ENCODE results near the gene HRK. TPM values are rescaled to one million over a fixed set of nuclear protein-coding genes. Genes with fewer than 3 reads are reported as not detected.

Gene HRK
- total RNA-seq, 1 donor from 2014 or later = 2.1 TPM

GRCh38 chr12:116894913-116895312 is 13.7 kb upstream of the HRK start:
- FAIRE-seq = no peak
- H3K9me3 Mint-ChIP-seq (ENCODE audit: unreplicated experiment) = peaks cover 4% of the 10 kb centered on the region
- no peak overlapping the region for H3K4me3 ChIP-seq (ENCODE audit: insufficient read depth, low read depth, low read length)

GRCh38 chr12:116892349-116893140 is 11.3 kb upstream of the HRK start:
- no peak for DNase-seq (ENCODE audit: low read depth)
- H4K20me1 ChIP-seq (ENCODE audit: insufficient read depth, low read length) = no peaks in the 10 kb centered on the region
- TF ChIP-seq, protein P1, sequence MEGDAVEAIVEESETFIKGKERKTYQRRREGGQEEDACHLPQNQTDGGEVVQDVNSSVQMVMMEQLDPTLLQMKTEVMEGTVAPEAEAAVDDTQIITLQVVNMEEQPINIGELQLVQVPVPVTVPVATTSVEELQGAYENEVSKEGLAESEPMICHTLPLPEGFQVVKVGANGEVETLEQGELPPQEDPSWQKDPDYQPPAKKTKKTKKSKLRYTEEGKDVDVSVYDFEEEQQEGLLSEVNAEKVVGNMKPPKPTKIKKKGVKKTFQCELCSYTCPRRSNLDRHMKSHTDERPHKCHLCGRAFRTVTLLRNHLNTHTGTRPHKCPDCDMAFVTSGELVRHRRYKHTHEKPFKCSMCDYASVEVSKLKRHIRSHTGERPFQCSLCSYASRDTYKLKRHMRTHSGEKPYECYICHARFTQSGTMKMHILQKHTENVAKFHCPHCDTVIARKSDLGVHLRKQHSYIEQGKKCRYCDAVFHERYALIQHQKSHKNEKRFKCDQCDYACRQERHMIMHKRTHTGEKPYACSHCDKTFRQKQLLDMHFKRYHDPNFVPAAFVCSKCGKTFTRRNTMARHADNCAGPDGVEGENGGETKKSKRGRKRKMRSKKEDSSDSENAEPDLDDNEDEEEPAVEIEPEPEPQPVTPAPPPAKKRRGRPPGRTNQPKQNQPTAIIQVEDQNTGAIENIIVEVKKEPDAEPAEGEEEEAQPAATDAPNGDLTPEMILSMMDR (IDR thresholded peaks at IDR 0.05; ENCODE audit: insufficient read depth, low read depth, low read length) = no peak
- no peak for TF ChIP-seq EZH2 (IDR thresholded peaks at IDR 0.05; ENCODE audit: insufficient read depth, low read length)

More at GRCh38 chr12:116894913-116895312, 13.7 kb upstream of the HRK start:
- Histone ChIP-seq H3K4me2 (ENCODE audit: low read length) (no peak overlapping the region), H3K9ac (ENCODE audit: low read length) (no peak overlapping the region), H3K9me3 (ENCODE audit: insufficient read depth, low read depth, low read length) (no peaks in the 10 kb centered on the region), H3K36me3 (ENCODE audit: insufficient read depth, low read length) (no peaks in the 10 kb centered on the region), H3K27ac (ENCODE audit: low read depth, low read length) (no peak overlapping the region), H3K27me3 (ENCODE audit: insufficient read depth, low read length) (peaks cover 11% of the 10 kb centered on the region), H4K20me1 (ENCODE audit: insufficient read depth, low read length) (no peaks in the 10 kb centered on the region), H2AFZ (ENCODE audit: low read depth, low read length) (no peak overlapping the region), H3K79me2 (ENCODE audit: insufficient read depth, low read length) (no peaks in the 10 kb centered on the region), H3K4me1 (ENCODE audit: insufficient read depth, low read length) (no peaks in the 10 kb centered on the region)
- Mint-ChIP-seq H3K4me3 (ENCODE audit: unreplicated experiment) (no peak overlapping the region), H3K27ac (ENCODE audit: unreplicated experiment) (no peak overlapping the region), H3K4me1 (ENCODE audit: low read depth, unreplicated experiment) (no peaks in the 10 kb centered on the region), H3K27me3 (ENCODE audit: low read depth, unreplicated experiment) (peaks cover 25% of the 10 kb centered on the region), H3K36me3 (ENCODE audit: low read depth, unreplicated experiment) (no peaks in the 10 kb centered on the region)
- DNase-seq (ENCODE audit: low read depth) = no peak
- TF ChIP-seq, protein P1 (IDR thresholded peaks at IDR 0.05; ENCODE audit: insufficient read depth, low read depth, low read length) = no peak
- no peak for TF ChIP-seq EZH2 (IDR thresholded peaks at IDR 0.05; ENCODE audit: insufficient read depth, low read length)

GRCh38 chr12:116891019-116891418 is 9.8 kb upstream of the HRK start:
- Mint-ChIP-seq H3K4me1 (ENCODE audit: low read depth, unreplicated experiment) (no peaks in the 10 kb centered on the region), H3K9me3 (ENCODE audit: unreplicated experiment) (peaks cover 1% of the 10 kb centered on the region), H3K36me3 (ENCODE audit: low read depth, unreplicated experiment) (no peaks in the 10 kb centered on the region), H3K27ac (ENCODE audit: unreplicated experiment) (no peak overlapping the region), H3K4me3 (ENCODE audit: unreplicated experiment) (no peak overlapping the region), H3K27me3 (ENCODE audit: low read depth, unreplicated experiment) (peaks cover 23% of the 10 kb centered on the region)
- Histone ChIP-seq H4K20me1 (ENCODE audit: insufficient read depth, low read length) (no peaks in the 10 kb centered on the region), H3K27me3 (ENCODE audit: insufficient read depth, low read length) (peaks cover 6% of the 10 kb centered on the region), H3K9ac (ENCODE audit: low read length) (no peak overlapping the region), H2AFZ (ENCODE audit: low read depth, low read length) (no peak overlapping the region), H3K36me3 (ENCODE audit: insufficient read depth, low read length) (no peaks in the 10 kb centered on the region), H3K27ac (ENCODE audit: low read depth, low read length) (no peak overlapping the region), H3K9me3 (ENCODE audit: insufficient read depth, low read depth, low read length) (no peaks in the 10 kb centered on the region), H3K4me3 (ENCODE audit: insufficient read depth, low read depth, low read length) (no peak overlapping the region), H3K4me2 (ENCODE audit: low read length) (no peak overlapping the region), H3K4me1 (ENCODE audit: insufficient read depth, low read length) (no peaks in the 10 kb centered on the region), H3K79me2 (ENCODE audit: insufficient read depth, low read length) (no peaks in the 10 kb centered on the region)
- TF ChIP-seq, protein P1 (IDR thresholded peaks at IDR 0.05; ENCODE audit: insufficient read depth, low read depth, low read length) = no peak
- no peak for TF ChIP-seq EZH2 (IDR thresholded peaks at IDR 0.05; ENCODE audit: insufficient read depth, low read length)
- FAIRE-seq = no peak
- no peak for DNase-seq (ENCODE audit: low read depth)

More at GRCh38 chr12:116892349-116893140, 11.3 kb upstream of the HRK start:
- no peaks in the 10 kb centered on the region for H3K4me1 Mint-ChIP-seq (ENCODE audit: low read depth, unreplicated experiment)
- Histone ChIP-seq H3K9ac (ENCODE audit: low read length) (no peak overlapping the region), H3K4me1 (ENCODE audit: insufficient read depth, low read length) (no peaks in the 10 kb centered on the region), H3K27me3 (ENCODE audit: insufficient read depth, low read length) (peaks cover 5% of the 10 kb centered on the region), H3K4me3 (ENCODE audit: insufficient read depth, low read depth, low read length) (no peak overlapping the region), H3K79me2 (ENCODE audit: insufficient read depth, low read length) (no peaks in the 10 kb centered on the region), H3K27ac (ENCODE audit: low read depth, low read length) (no peak overlapping the region), H3K9me3 (ENCODE audit: insufficient read depth, low read depth, low read length) (no peaks in the 10 kb centered on the region), H3K4me2 (ENCODE audit: low read length) (no peak overlapping the region), H3K36me3 (ENCODE audit: insufficient read depth, low read length) (no peaks in the 10 kb centered on the region), H2AFZ (ENCODE audit: low read depth, low read length) (no peak overlapping the region)
- no peak overlapping the region for H3K27ac Mint-ChIP-seq (ENCODE audit: unreplicated experiment)
- no peak overlapping the region for H3K4me3 Mint-ChIP-seq (ENCODE audit: unreplicated experiment)
- peaks cover 1% of the 10 kb centered on the region for H3K9me3 Mint-ChIP-seq (ENCODE audit: unreplicated experiment)
- FAIRE-seq = no peak
- H3K27me3 Mint-ChIP-seq (ENCODE audit: low read depth, unreplicated experiment) = peaks cover 19% of the 10 kb centered on the region
- H3K36me3 Mint-ChIP-seq (ENCODE audit: low read depth, unreplicated experiment) = no peaks in the 10 kb centered on the region

Measured in astrocyte (in vitro differentiated cells and primary cell).